GM13977 (cell line): ENCODE results near the gene GRXCR2.
A peak's percentile ranks its signal among the peaks of the same experiment; 100 is the strongest.
"Not testable (repeated sequence)": the region's sequence is repeated elsewhere in the genome, so short reads cannot be mapped to it uniquely, and the experiment has no call there.

Experiments
- DNase-seq: peaks from one replicate; pipeline ENCODE4 v3.0.0; 2012; ENCODE audit warnings: low spot score
- CTCF ChIP-seq: IDR thresholded peaks from 2 replicates; pipeline ENCODE4 v1.5.1; 2012; ENCODE audit warnings: mild to moderate bottlenecking, control low read depth; ENCODE audit not compliant: insufficient read depth; ENCODE audit errors: extremely low read depth, missing control alignments
- in situ Hi-C: fragments of 300-500 bp; cut with MboI; formaldehyde crosslinking; loops from one replicate; pipeline ENCODE4 v1.12.0; 2022; ENCODE audit warnings: low sequenced_read_pairs, low pct_unique_long_range_greater_than_20kb, mixed read lengths, inconsistent platforms; ENCODE audit not compliant: unreplicated experiment

GRXCR2 gene

GRCh38 chr5:145898171-145898570, 25.4 kb upstream of the GRXCR2 start:
- no peak for TF ChIP-seq CTCF
- in situ Hi-C loops: no loop called here
- no peak for DNase-seq

GRCh38 chr5:145891378-145891777, 18.6 kb upstream of the GRXCR2 start:
- DNase-seq, in situ Hi-C loops: not testable (repeated sequence)

GRCh38 chr5:145889611-145890010, 16.8 kb upstream of the GRXCR2 start:
- DNase-seq: no peak
- in situ Hi-C loops: no loop called here
- TF ChIP-seq CTCF: no peak

GRCh38 chr5:145887976-145888574, 15.3 kb upstream of the GRXCR2 start:
- peak; percentile 31 for TF ChIP-seq CTCF
- in situ Hi-C loops: no loop called here
- no peak for DNase-seq

DNA sequence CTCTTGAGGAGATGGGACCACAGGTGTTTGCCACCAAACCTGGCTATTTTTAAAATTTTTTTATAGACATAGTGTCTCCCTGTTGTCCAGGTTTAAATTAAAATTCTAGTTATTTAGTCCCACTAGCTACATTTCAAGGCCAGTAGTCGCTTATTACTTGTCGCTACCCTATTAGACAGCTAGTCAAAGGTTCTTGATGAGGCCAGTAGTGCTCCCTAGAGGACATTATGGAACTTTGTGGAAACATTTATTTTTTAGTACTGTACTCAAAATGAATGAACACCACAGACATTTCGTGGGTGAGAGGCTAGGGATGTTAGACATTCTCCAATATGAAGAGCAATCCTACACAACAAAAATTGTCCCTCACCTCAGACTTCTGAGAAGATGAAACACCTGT, 14.4 kb upstream of the GRXCR2 start:
- DNase-seq: no peak
- in situ Hi-C loops: no loop called here
- TF ChIP-seq CTCF: no peak

DNA sequence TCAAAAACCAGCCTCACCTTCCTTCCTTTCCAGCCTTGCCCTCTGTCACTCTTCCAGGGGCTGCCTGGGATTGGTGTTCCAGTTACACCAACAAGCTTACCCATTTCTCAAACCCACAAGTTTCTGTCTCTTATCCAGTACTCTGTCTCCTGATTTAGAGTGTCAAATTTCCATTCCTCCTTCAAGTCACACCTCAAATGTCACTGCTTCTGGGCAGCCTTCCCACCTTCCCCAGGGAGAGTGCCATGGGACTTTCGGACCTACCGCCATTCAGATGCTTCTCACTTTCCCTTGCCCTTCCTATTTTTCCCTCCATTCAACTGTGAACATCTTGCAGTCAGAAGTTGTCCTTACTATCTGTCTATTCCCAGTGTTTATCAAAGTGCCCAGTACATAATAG, 2.0 kb upstream of the GRXCR2 start:
- no peak for TF ChIP-seq CTCF
- DNase-seq: no peak
- in situ Hi-C loops: no loop called here

GRCh38 chr5:145872486-145872885, 328 bp downstream of the GRXCR2 start:
- in situ Hi-C loops: no loop called here
- no peak for DNase-seq
- TF ChIP-seq CTCF: no peak
